Hepatocyte (in vitro differentiated cells): ENCODE measurements around the gene HCST. TPM values are rescaled to one million over a fixed set of nuclear protein-coding genes. Genes with fewer than 3 reads are reported as not detected.

Experiments
- DNase-seq: peaks from one replicate; pipeline ENCODE4 v3.0.0-alpha.2; 2016; ENCODE audit warnings: low spot score
- H2AFZ ChIP-seq: fragments of 200-600 bp; sonication (generic); 2 replicates; pipeline ENCODE4 v1.6.0; 2016; ENCODE audit warnings: antibody characterized with exemption, mild to moderate bottlenecking
- H3K27ac ChIP-seq: fragments of 200-600 bp; sonication (generic); 2 replicates; pipeline ENCODE4 v1.5.1; 2016; ENCODE audit warnings: mild to moderate bottlenecking
- H3K27me3 ChIP-seq: fragments of 200-600 bp; sonication (generic); 2 replicates; pipeline ENCODE4 v1.6.1; 2016
- H3K36me3 ChIP-seq: fragments of 200-600 bp; sonication (generic); replicated peaks from 2 replicates; pipeline ENCODE4 v1.5.1; 2016; ENCODE audit warnings: low read depth; ENCODE audit not compliant: insufficient read depth
- H3K4me1 ChIP-seq: fragments of 200-600 bp; sonication (generic); 2 replicates; pipeline ENCODE4 v1.5.1; 2016; ENCODE audit warnings: mild to moderate bottlenecking, moderate library complexity; ENCODE audit not compliant: insufficient read depth
- H3K4me2 ChIP-seq: fragments of 200-600 bp; sonication (generic); 2 replicates; pipeline ENCODE4 v1.6.0; 2016
- H3K4me3 ChIP-seq: fragments of 200-600 bp; sonication (generic); 2 replicates; pipeline ENCODE4 v1.5.1; 2016; ENCODE audit warnings: mild to moderate bottlenecking
- H3K79me2 ChIP-seq: fragments of 200-600 bp; sonication (generic); 2 replicates; pipeline ENCODE4 v1.6.0; 2017; ENCODE audit warnings: mild to moderate bottlenecking
- H3K9me2 ChIP-seq: fragments of 200-600 bp; sonication (generic); replicated peaks from 2 replicates; pipeline ENCODE4 v1.6.0; 2017; ENCODE audit warnings: mild to moderate bottlenecking; ENCODE audit not compliant: insufficient read depth
- H3K9me3 ChIP-seq: fragments of 200-600 bp; sonication (generic); 2 replicates; pipeline ENCODE4 v1.5.1; 2016; ENCODE audit warnings: low read depth, mild to moderate bottlenecking
- H4K20me1 ChIP-seq: fragments of 200-600 bp; sonication (generic); 2 replicates; pipeline ENCODE4 v1.6.0; 2016; ENCODE audit warnings: mild to moderate bottlenecking; ENCODE audit not compliant: insufficient read depth, poor library complexity, severe bottlenecking
- CTCF ChIP-seq: fragments of 200-600 bp; sonication (generic); IDR thresholded peaks from 2 replicates; pipeline ENCODE4 v1.5.1; 2016; ENCODE audit warnings: antibody characterized with exemption, mild to moderate bottlenecking; ENCODE audit not compliant: poor library complexity
- EZH2 ChIP-seq: fragments of 200-600 bp; sonication (generic); IDR thresholded peaks from 2 replicates; pipeline ENCODE4 v1.6.1; 2016; ENCODE audit warnings: antibody characterized with exemption, mild to moderate bottlenecking, borderline replicate concordance
- EZH2phosphoT487 ChIP-seq: fragments of 200-600 bp; sonication (generic); IDR thresholded peaks from one replicate; pipeline ENCODE4 v1.6.1; 2018; ENCODE audit warnings: antibody characterized with exemption, mild to moderate bottlenecking, low read depth, moderate library complexity; ENCODE audit not compliant: unreplicated experiment, severe bottlenecking
- WGBS: methylation state at CpG from one replicate; pipeline ENCODE4 v1.1.6; 2016; ENCODE audit warnings: low lambda C conversion rate; ENCODE audit errors: missing lambda C conversion rate; 5-methylcytosine and 5-hydroxymethylcytosine counted together
- polyA plus RNA-seq: library from polyadenylated mRNA; unstranded; fragments of >200 nt; fragmentation: Nextera tagmentation; extraction: Ambion mirVana; gene quantifications from 2 replicates; pipeline ENCODE4 v1.2.1, GENCODE V29; 2016
- total RNA-seq: library from RNA; depleted of rRNA; stranded (reverse); fragments of >200 nt; gene quantifications from 2 replicates; pipeline ENCODE4 v1.2.3, GENCODE V29; 2014

HCST gene
- total and polyA plus RNA-seq, 2 experiments from 2014 or later, result 0.97 to 4.8 TPM

DNA sequence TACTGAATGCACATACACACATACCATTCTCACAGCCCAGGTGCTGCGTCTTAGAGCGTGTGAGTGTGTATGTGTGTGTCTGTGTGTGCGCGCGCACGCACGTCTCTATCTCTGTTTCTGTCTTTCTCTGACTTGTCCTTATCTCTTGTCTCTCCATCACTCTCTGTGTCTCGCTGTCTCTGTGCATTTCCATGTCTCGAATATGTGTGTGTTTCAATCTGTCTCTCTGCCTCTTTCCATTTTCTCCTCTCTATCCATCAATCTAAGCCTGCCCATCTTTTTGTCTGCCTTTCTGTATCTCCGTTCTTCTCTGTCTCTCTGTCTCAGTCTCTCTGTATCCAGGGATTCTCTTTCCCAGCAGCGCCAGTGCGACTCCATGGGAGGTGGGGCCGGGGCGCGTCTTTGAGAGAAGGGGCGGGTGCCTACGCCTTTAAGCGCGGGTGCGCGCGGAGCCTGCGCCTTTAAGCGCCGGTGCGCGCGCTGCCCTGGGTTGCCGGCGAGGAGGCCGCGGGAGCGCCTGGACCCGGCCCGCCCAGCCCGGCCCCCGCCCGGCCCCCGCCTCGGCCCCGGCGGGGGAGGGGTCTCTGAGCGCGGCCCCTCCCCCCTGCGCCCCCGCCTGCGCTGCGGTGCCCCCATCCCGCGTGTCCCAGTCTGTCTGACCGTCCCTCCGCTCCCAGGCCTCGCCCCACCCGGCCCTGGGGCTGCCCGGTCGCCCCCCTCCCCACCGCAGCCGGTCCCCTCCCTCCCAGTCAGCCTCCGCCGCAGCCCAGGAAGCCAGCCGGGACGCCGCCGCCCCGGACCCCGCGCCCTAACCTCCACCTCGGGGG lies 33.8 kb downstream of the HCST start, which contains the start of gene LRFN3:
TSS of gene LRFN3 (plus strand) at position 464 of the 827 bp plus-strand sequence. CDS start 3,052 bp downstream, outside the sequence.
- peak within 1 kb of the TSS; percentile 91 for H3K4me3 ChIP-seq
- no peaks in the 10 kb centered on the region for H3K27me3 ChIP-seq
- TF ChIP-seq CTCF (no peak), EZH2 (no peak), EZH2phosphoT487 (no peak)
- peak within 1 kb of the TSS; percentile 37 for H3K27ac ChIP-seq
- no peaks in the 10 kb centered on the region for H3K9me3 ChIP-seq
- no peaks in the 10 kb centered on the region for H3K9me2 ChIP-seq
- H3K4me1 ChIP-seq, result peaks cover 4% of the 10 kb centered on the region
- peak within 1 kb of the TSS; percentile 100 for H3K4me2 ChIP-seq
- no peaks in the 10 kb centered on the region for H4K20me1 ChIP-seq
- DNase-seq, result peak; percentile 91
- peak within 1 kb of the TSS; percentile 100 for H2AFZ ChIP-seq
- WGBS, result 6% methylated on average over 27 of the region's 68 CpGs
- H3K79me2 ChIP-seq, result peaks cover 22% of the 10 kb centered on the region
- no peaks in the 10 kb centered on the region for H3K36me3 ChIP-seq

DNA sequence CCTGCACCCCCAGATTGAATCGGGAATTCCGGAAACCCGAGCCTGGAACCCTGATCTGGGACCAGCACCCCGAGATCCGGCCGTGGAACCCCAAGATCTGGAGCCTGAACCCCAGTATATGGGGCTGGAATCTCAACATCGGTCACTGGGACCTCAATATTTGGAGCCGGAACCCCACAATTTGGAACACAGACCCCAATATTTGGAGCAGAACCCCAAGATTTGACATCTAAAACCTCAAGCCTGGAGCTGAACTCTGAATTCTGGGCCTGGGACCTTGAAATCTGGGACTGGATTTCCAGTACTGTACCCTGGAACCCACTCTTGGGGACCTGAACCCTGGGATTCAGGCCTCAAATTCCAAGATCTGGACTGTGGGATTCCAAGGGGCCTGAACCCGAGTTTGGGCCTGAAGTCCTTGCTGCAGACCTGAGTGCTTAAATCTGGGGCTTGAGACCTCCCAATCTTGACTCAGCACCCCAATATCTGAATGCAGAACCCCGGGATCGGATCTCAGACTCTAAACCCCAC lies 34.5 kb downstream of the HCST start:
- H3K4me2 ChIP-seq, result peak overlapping the region; percentile 100
- H3K36me3 ChIP-seq, result no peaks in the 10 kb centered on the region
- 30% methylated on average over 11 of the region's 11 CpGs for WGBS
- H3K79me2 ChIP-seq, result peaks cover 22% of the 10 kb centered on the region
- peak overlapping the region; percentile 37 for H3K27ac ChIP-seq
- H3K4me1 ChIP-seq, result peaks cover 4% of the 10 kb centered on the region
- DNase-seq, result no peak
- H2AFZ ChIP-seq, result peak overlapping the region; percentile 51
- peak overlapping the region; percentile 91 for H3K4me3 ChIP-seq
- H3K27me3 ChIP-seq, result no peaks in the 10 kb centered on the region
- no peaks in the 10 kb centered on the region for H3K9me3 ChIP-seq
- TF ChIP-seq EZH2, result no peak
- no peak for TF ChIP-seq EZH2phosphoT487
- TF ChIP-seq CTCF, result no peak
- no peaks in the 10 kb centered on the region for H3K9me2 ChIP-seq
- no peaks in the 10 kb centered on the region for H4K20me1 ChIP-seq

GRCh38 chr19:35937345-35938281 lies 35.3 kb downstream of the HCST start:
- no peaks in the 10 kb centered on the region for H4K20me1 ChIP-seq
- WGBS, result 56% methylated on average over 14 of the region's 14 CpGs
- peaks cover 4% of the 10 kb centered on the region for H3K4me1 ChIP-seq
- peaks cover 22% of the 10 kb centered on the region for H3K79me2 ChIP-seq
- H3K36me3 ChIP-seq, result no peaks in the 10 kb centered on the region
- H3K27me3 ChIP-seq, result no peaks in the 10 kb centered on the region
- no peaks in the 10 kb centered on the region for H3K9me3 ChIP-seq
- no peak for DNase-seq
- no peak for TF ChIP-seq EZH2
- TF ChIP-seq EZH2phosphoT487, result no peak
- TF ChIP-seq CTCF, result no peak
- H3K27ac ChIP-seq, result no peak overlapping the region
- H3K4me3 ChIP-seq, result no peak overlapping the region
- peak overlapping the region; percentile 100 for H3K4me2 ChIP-seq
- no peak overlapping the region for H2AFZ ChIP-seq
- H3K9me2 ChIP-seq, result no peaks in the 10 kb centered on the region
